A549 (cell line): Measurements from ENCODE around the gene MACF1. TPM values are rescaled to one million over a fixed set of nuclear protein-coding genes. Genes with fewer than 3 reads are reported as not detected.
A peak's percentile ranks its signal among the peaks of the same experiment; 100 is the strongest.
"Not testable (repeated sequence)": the region's sequence is repeated elsewhere in the genome, so short reads cannot be mapped to it uniquely, and the experiment has no call there.

ENCODE experiments used
- ATAC-seq, 2 experiments: fragments of 200-7000 bp in 1 of 2; fragments of >200 bp in 1 of 2; cut with Nextera tagmentation in 1 of 2; cut with Tn5 transposase in 1 of 2; 3 replicates each; pipeline versions ENCODE4 v1.8.0 to v1.9.1; 2018 to 2020; ENCODE audit warnings: mild to moderate bottlenecking in 1 of 2, moderate library complexity in 1 of 2
- CTCF ChIA-PET: fragments of 300-600 bp; sonication (Branson Sonifier 250); formaldehyde crosslinking; extraction: SDS; loops from one replicate; lab custom pipeline; 2021; ENCODE audit warnings: antibody characterized with exemption, inconsistent platforms; lab: Yijun Ruan, JAX
- POLR2A ChIA-PET: fragments of 350-600 bp; formaldehyde crosslinking; extraction: SDS; loops from one replicate; lab custom pipeline; 2021; ENCODE audit warnings: antibody characterized with exemption, inconsistent platforms; lab: Yijun Ruan, JAX
- DNase-seq, 2 experiments: peaks; one replicate each; pipeline versions ENCODE4 v3.0.0 to v3.0.0-alpha.2; 2011 to 2016; ENCODE audit warnings: low read depth in 1 of 2, low spot score in 1 of 2
- FAIRE-seq: peaks from 2 replicates; lab custom pipeline; 2011; peaks lifted over from hg19 to GRCh38; lab: Jason Lieb, UNC
- H3K27ac ChIP-seq, 2 experiments: fragments of >200 bp; sonication (Bioruptor Twin); formaldehyde crosslinking; 3 replicates each; pipeline ENCODE4 v1.5.1; 2016 to 2017
- H3K4me1 ChIP-seq: fragments of >200 bp; sonication (Bioruptor Twin); formaldehyde crosslinking; 3 replicates; pipeline ENCODE4 v1.6.1; 2016
- H3K4me2 ChIP-seq: fragments of >200 bp; sonication (Bioruptor Twin); formaldehyde crosslinking; 3 replicates; pipeline ENCODE4 v1.6.1; 2016
- H3K4me3 ChIP-seq: fragments of >200 bp; sonication (Bioruptor Twin); formaldehyde crosslinking; 3 replicates; pipeline ENCODE4 v1.5.1; 2016
- H3K9me3 ChIP-seq: fragments of >200 bp; sonication (Bioruptor Twin); formaldehyde crosslinking; 3 replicates; pipeline ENCODE4 v1.6.1; 2016
- ATOH8 ChIP-seq: fragments of 250-450 bp; sonication (Bioruptor Pico); IDR thresholded peaks from 2 replicates; pipeline ENCODE4 v1.5.0; 2020; ENCODE audit warnings: low read depth, mild to moderate bottlenecking, moderate library complexity
- BCL3 ChIP-seq: fragments of >200 bp; sonication (Bioruptor Twin); formaldehyde crosslinking; IDR thresholded peaks from 3 replicates; pipeline ENCODE4 v1.6.1; 2016
- CBX8 ChIP-seq: fragments of 200-600 bp; sonication (generic); IDR thresholded peaks from 2 replicates; pipeline ENCODE4 v1.6.1; 2016
- HES2 ChIP-seq: fragments of >200 bp; sonication (Bioruptor Twin); formaldehyde crosslinking; IDR thresholded peaks from 2 replicates; pipeline ENCODE4 v1.6.1; 2016
- HOXA7 ChIP-seq: fragments of 250-450 bp; sonication (Bioruptor Pico); IDR thresholded peaks from 2 replicates; pipeline ENCODE4 v1.5.0; 2020; ENCODE audit warnings: mild to moderate bottlenecking, moderate library complexity
- KDM5A ChIP-seq: fragments of 200-600 bp; sonication (generic); IDR thresholded peaks from 2 replicates; pipeline ENCODE4 v1.6.1; 2016; ENCODE audit warnings: antibody characterized with exemption, mild to moderate bottlenecking
- NR3C1 ChIP-seq: fragments of >200 bp; sonication (Bioruptor Twin); formaldehyde crosslinking; IDR thresholded peaks from 3 replicates; pipeline ENCODE4 v1.6.1; 2017
- PHF8 ChIP-seq: fragments of 200-600 bp; sonication (generic); IDR thresholded peaks from 2 replicates; pipeline ENCODE4 v1.6.1; 2016; ENCODE audit warnings: low read depth, mild to moderate bottlenecking, antibody characterized with exemption, moderate library complexity, borderline replicate concordance
- POLR2AphosphoS2 ChIP-seq: conservative IDR thresholded peaks from 2 replicates; pipeline ENCODE4 v1.6.1; 2012; ENCODE audit warnings: low read length, improper control_type of control experiment, inconsistent platforms
- REST ChIP-seq: fragments of 200-600 bp; sonication (generic); IDR thresholded peaks from 2 replicates; pipeline ENCODE4 v1.6.1; 2016; ENCODE audit warnings: antibody characterized with exemption, mild to moderate bottlenecking, moderate library complexity
- RFX5 ChIP-seq: fragments of 450-650 bp; IDR thresholded peaks from 2 replicates; pipeline ENCODE4 v1.7.1; 2014; ENCODE audit warnings: antibody characterized with exemption, mild to moderate bottlenecking, moderate library complexity
- SMC3 ChIP-seq: fragments of >200 bp; sonication (Bioruptor Twin); formaldehyde crosslinking; IDR thresholded peaks from 3 replicates; pipeline ENCODE4 v1.6.1; 2018; ENCODE audit warnings: inconsistent platforms
- USF2 ChIP-seq: fragments of 450-650 bp; IDR thresholded peaks from 2 replicates; pipeline ENCODE4 v1.6.1; 2014; ENCODE audit warnings: antibody characterized with exemption
- ZNF302 ChIP-seq: fragments of 250-450 bp; sonication (Bioruptor Pico); IDR thresholded peaks from 2 replicates; pipeline ENCODE4 v1.9.0; 2021; ENCODE audit warnings: inconsistent platforms, mild to moderate bottlenecking, moderate library complexity
- WGBS: methylation state at CpG from one replicate; pipeline ENCODE4 v1.1.6; 2017; ENCODE audit errors: missing lambda C conversion rate; 5-methylcytosine and 5-hydroxymethylcytosine counted together
- polyA plus RNA-seq, 4 experiments: library from polyadenylated mRNA; depleted of rRNA in 3 of 4; stranded (reverse); fragments of >200 nt; fragmentation: RNase III in 1 of 4; extraction: RNeasy Plus Mini Kit Qiagen cat#74134 plus additional on column Dnase treatment in 1 of 4; gene quantifications; 2 replicates in 3 of 4; 3 replicates in 1 of 4; pipeline ENCODE4 v1.2.3, GENCODE V29; 2011 to 2017

Gene MACF1
- polyA plus RNA-seq, 2 of the 4 experiments (the other 2 are of a cell fraction): 45.7 to 64.2 TPM

GRCh38 chr1:39205781-39206464 lies 1.4 kb downstream of the MACF1 start:
- peak overlapping the region; percentile 91 for H3K4me2 ChIP-seq
- 48% methylated on average over 3 of the region's 3 CpGs for WGBS
- ATAC-seq: no peak
- FAIRE-seq: no peak
- peak overlapping the region; percentile 35; the same call in 2 of the 3 replicates for H3K4me3 ChIP-seq
- ChIA-PET POLR2A (interaction anchor here (0.5 kb wide), 1 partner anchor 248 kb away, joined by 9 read pairs; no protein-coding TSS in a partner anchor), CTCF (interaction anchor here (1.2 to 3.1 kb wide), 9 partner anchors 12 to 107 kb away, joined by 3 to 26 read pairs (median 5); no protein-coding TSS in a partner anchor)
- no peaks in the 10 kb centered on the region for H3K9me3 ChIP-seq
- TF ChIP-seq USF2 (no peak), NR3C1 (no peak), ATOH8 (CRISPR knock-in tag) (no peak), ZNF302 (no peak), HOXA7 (no peak), PHF8 (no peak)
- H3K4me1 ChIP-seq: peaks cover 42% of the 10 kb centered on the region
- peak overlapping the region; percentile 77 to 88; a peak in 5 of 6 replicates for H3K27ac ChIP-seq
- no peak for DNase-seq

GRCh38 chr1:39208360-39208759 lies 3.9 kb downstream of the MACF1 start:
- H3K9me3 ChIP-seq, H3K27ac ChIP-seq, ATAC-seq, H3K4me2 ChIP-seq, H3K4me3 ChIP-seq, FAIRE-seq, POLR2A ChIA-PET, DNase-seq: not testable (repeated sequence)
- CTCF ChIA-PET: interaction anchor here (0.7 to 3.2 kb wide), 2 partner anchors 50 to 104 kb away, joined by 3 to 17 read pairs; no protein-coding TSS in a partner anchor
- H3K4me1 ChIP-seq: peaks cover 56% of the 10 kb centered on the region
- 92% methylated on average over 12 of the region's 12 CpGs for WGBS

GRCh38 chr1:39210649-39211048 lies 6.2 kb downstream of the MACF1 start:
- FAIRE-seq (no peak), ATAC-seq (no peak), DNase-seq (no peak)
- no peak overlapping the region for H3K4me3 ChIP-seq
- no peak for TF ChIP-seq CBX8
- TF ChIP-seq REST: no peak
- TF ChIP-seq RFX5: no peak
- no peak for TF ChIP-seq BCL3
- no peak for TF ChIP-seq SMC3
- no peak for TF ChIP-seq HES2
- TF ChIP-seq KDM5A: no peak
- TF ChIP-seq POLR2AphosphoS2: no peak
- ChIA-PET POLR2A (no interaction called here), CTCF (interaction anchor here (0.6 to 3.2 kb wide), 4 partner anchors 11 to 48 kb away, joined by 3 to 17 read pairs (median 5); no protein-coding TSS in a partner anchor)
- WGBS: 100% methylated on average over 3 of the region's 3 CpGs
- H3K9me3 ChIP-seq: no peaks in the 10 kb centered on the region
- no peak overlapping the region for H3K4me2 ChIP-seq
- peaks cover 56% of the 10 kb centered on the region for H3K4me1 ChIP-seq
- no peak overlapping the region for H3K27ac ChIP-seq
